Osteoblast (primary cell): ENCODE results near the gene CNOT10. TPM values are rescaled to one million over a fixed set of nuclear protein-coding genes. Genes with fewer than 3 reads are reported as not detected.
A peak's percentile ranks its signal among the peaks of the same experiment; 100 is the strongest.

Experiments used
- DNase-seq: peaks from one replicate; pipeline ENCODE4 v3.0.0; 2011; ENCODE audit warnings: low spot score, mixed read lengths; ENCODE audit not compliant: insufficient read length; ENCODE audit errors: missing footprints
- H2AFZ ChIP-seq: 2 replicates; pipeline ENCODE4 v1.6.0; 2011; ENCODE audit warnings: mild to moderate bottlenecking, low read length
- H3K27ac ChIP-seq: 2 replicates; pipeline ENCODE4 v1.5.1; 2011; ENCODE audit warnings: mild to moderate bottlenecking, low read depth, low read length, moderate library complexity
- H3K27me3 ChIP-seq: 2 replicates; pipeline ENCODE4 v1.6.0; 2012; ENCODE audit warnings: mild to moderate bottlenecking, control low read depth, inconsistent platforms, low read length, moderate library complexity; ENCODE audit not compliant: insufficient read depth
- H3K36me3 ChIP-seq: 2 replicates; pipeline ENCODE4 v1.5.1; 2011; ENCODE audit warnings: mild to moderate bottlenecking, low read length, control low read depth, moderate library complexity; ENCODE audit not compliant: insufficient read depth
- H3K4me1 ChIP-seq: 2 replicates; pipeline ENCODE4 v1.5.1; 2011; ENCODE audit warnings: mild to moderate bottlenecking, low read length, control low read depth, moderate library complexity; ENCODE audit not compliant: insufficient read depth
- H3K4me2 ChIP-seq: 2 replicates; pipeline ENCODE4 v1.6.0; 2011; ENCODE audit warnings: mild to moderate bottlenecking, low read length; ENCODE audit not compliant: insufficient read depth
- H3K4me3 ChIP-seq: fragments of 200-600 bp; sonication (generic); 3 replicates; pipeline ENCODE4 v1.5.1; 2012; ENCODE audit warnings: mild to moderate bottlenecking, low read length, inconsistent platforms; ENCODE audit not compliant: insufficient read depth
- H3K79me2 ChIP-seq: 2 replicates; pipeline ENCODE4 v1.6.0; 2012; ENCODE audit warnings: mild to moderate bottlenecking, low read length, control low read depth, inconsistent platforms; ENCODE audit not compliant: insufficient read depth
- H3K9me3 ChIP-seq: 2 replicates; pipeline ENCODE4 v1.5.1; 2011; ENCODE audit warnings: low read depth, low read length, control low read depth
- H4K20me1 ChIP-seq: 2 replicates; pipeline ENCODE4 v1.6.0; 2012; ENCODE audit warnings: mild to moderate bottlenecking, low read length, control low read depth; ENCODE audit not compliant: insufficient read depth
- total RNA-seq: library from RNA; depleted of rRNA; stranded (reverse); fragments of >200 nt; gene quantifications from 2 replicates; pipeline ENCODE4 v1.2.3, GENCODE V29; 2012
- TF ChIP-seq, protein P1 (sequence below): IDR thresholded peaks from 2 replicates; pipeline ENCODE4 v1.5.1; 2011; ENCODE audit warnings: mild to moderate bottlenecking, low read depth, low read length, moderate library complexity; ENCODE audit errors: extremely low read depth

CNOT10 gene
- total RNA-seq, 1 donor, result 36.9 TPM

DNA sequence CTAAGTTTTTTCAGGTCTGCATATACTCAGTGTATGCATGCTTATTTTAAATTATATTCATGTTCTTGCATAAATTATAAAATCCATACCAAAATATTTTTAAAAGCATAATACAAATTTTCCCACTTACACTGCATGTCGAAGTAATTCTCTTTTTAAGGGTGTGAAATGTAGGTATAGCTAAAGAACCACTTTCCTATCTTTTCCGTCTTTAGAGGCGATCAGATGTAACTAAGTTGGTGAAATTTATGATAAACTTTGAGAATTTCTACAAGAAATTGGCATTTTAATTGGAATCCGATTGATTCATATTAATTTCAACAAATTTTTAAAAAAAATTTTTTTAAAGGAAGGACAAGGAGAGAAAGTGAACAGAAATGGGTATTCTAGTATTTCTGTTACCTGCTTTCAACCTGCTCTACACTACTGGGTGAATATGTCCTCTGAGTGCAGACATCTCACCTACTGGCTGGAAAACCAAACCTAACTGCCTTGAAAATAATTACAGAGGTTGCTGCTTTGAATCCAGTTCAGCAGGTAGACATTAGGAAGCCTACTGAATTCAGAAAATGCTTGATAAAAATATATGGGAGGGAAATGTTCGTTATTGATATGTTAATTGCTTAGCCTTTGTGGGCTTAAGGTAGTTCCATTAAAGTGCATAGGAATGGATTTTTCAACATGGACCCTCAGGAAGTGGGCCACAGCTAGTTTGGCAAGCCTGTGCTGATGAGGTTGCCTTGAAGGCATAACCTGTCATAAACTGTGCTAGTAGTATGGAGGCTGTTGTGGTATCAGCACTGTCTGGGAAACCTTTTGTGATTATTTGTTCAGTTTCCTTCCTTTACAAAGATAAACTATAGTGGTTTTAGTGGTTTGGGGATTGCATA, 137.9 kb downstream of the CNOT10 start:
- Histone ChIP-seq H3K36me3 (no peaks in the 10 kb centered on the region), H3K27me3 (peaks cover 68% of the 10 kb centered on the region), H3K79me2 (no peaks in the 10 kb centered on the region), H2AFZ (no peak overlapping the region), H3K4me1 (no peaks in the 10 kb centered on the region), H4K20me1 (no peaks in the 10 kb centered on the region), H3K9me3 (peaks cover 8% of the 10 kb centered on the region), H3K27ac (no peak overlapping the region), H3K4me3 (no peak overlapping the region), H3K4me2 (no peak overlapping the region)
- TF ChIP-seq, protein P1, sequence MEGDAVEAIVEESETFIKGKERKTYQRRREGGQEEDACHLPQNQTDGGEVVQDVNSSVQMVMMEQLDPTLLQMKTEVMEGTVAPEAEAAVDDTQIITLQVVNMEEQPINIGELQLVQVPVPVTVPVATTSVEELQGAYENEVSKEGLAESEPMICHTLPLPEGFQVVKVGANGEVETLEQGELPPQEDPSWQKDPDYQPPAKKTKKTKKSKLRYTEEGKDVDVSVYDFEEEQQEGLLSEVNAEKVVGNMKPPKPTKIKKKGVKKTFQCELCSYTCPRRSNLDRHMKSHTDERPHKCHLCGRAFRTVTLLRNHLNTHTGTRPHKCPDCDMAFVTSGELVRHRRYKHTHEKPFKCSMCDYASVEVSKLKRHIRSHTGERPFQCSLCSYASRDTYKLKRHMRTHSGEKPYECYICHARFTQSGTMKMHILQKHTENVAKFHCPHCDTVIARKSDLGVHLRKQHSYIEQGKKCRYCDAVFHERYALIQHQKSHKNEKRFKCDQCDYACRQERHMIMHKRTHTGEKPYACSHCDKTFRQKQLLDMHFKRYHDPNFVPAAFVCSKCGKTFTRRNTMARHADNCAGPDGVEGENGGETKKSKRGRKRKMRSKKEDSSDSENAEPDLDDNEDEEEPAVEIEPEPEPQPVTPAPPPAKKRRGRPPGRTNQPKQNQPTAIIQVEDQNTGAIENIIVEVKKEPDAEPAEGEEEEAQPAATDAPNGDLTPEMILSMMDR, result no peak
- DNase-seq, result peak; percentile 80

Other genes with a start within 250 kb of the CNOT10 start
- gene CMTM6, start 182.3 kb upstream of the CNOT10 start, total RNA-seq, result 102 and 141 TPM in 2 replicates
- gene DYNC1LI1, start 114.3 kb upstream of the CNOT10 start, total RNA-seq, result 34.4 and 38.0 TPM in 2 replicates
- gene TRIM71, start 132.8 kb downstream of the CNOT10 start, total RNA-seq, result not detected in 2 replicates